Glutamatergic neuron (in vitro differentiated cells): ENCODE data around the gene AOX1. TPM values are rescaled to one million over a fixed set of nuclear protein-coding genes. Genes with fewer than 3 reads are reported as not detected.

Source experiments
- DNase-seq: peaks from one replicate; pipeline ENCODE4 v3.0.0; 2022
- H3K27ac Mint-ChIP-seq: one replicate; pipeline ENCODE4 v1.8.0; 2020; ENCODE audit warnings: mild to moderate bottlenecking, mixed read lengths, inconsistent platforms; ENCODE audit not compliant: unreplicated experiment
- H3K27me3 Mint-ChIP-seq: one replicate; pipeline ENCODE4 v1.8.0; 2020; ENCODE audit warnings: mild to moderate bottlenecking, moderate library complexity, mixed read lengths, inconsistent platforms; ENCODE audit not compliant: unreplicated experiment
- H3K36me3 Mint-ChIP-seq: one replicate; pipeline ENCODE4 v1.8.0; 2020; ENCODE audit warnings: mild to moderate bottlenecking, mixed read lengths, inconsistent platforms; ENCODE audit not compliant: unreplicated experiment
- H3K4me1 Mint-ChIP-seq: one replicate; pipeline ENCODE4 v1.8.0; 2020; ENCODE audit warnings: mild to moderate bottlenecking, low read depth, mixed read lengths, inconsistent platforms; ENCODE audit not compliant: unreplicated experiment
- H3K4me3 Mint-ChIP-seq: one replicate; pipeline ENCODE4 v1.8.0; 2020; ENCODE audit warnings: mild to moderate bottlenecking, mixed read lengths, inconsistent platforms; ENCODE audit not compliant: unreplicated experiment
- H3K9me3 Mint-ChIP-seq: one replicate; pipeline ENCODE4 v1.8.0; 2020; ENCODE audit warnings: mild to moderate bottlenecking, moderate library complexity, mixed read lengths, inconsistent platforms; ENCODE audit not compliant: unreplicated experiment
- CTCF ChIP-seq: fragments of 200-600 bp; sonication (generic); IDR thresholded peaks from one replicate; pipeline ENCODE4 v1.5.0; 2021; ENCODE audit not compliant: partially characterized antibody, unreplicated experiment
- total RNA-seq: library from RNA; stranded (reverse); fragmentation: NEBNext Ultra II Directional; extraction: Animal tissue kit (Norgen Biotek cat#: 25700); gene quantifications from one replicate; pipeline ENCODE4 v1.2.1, GENCODE V29; 2021; ENCODE audit not compliant: unreplicated experiment

AOX1 gene
- total RNA-seq, 1 donor from 2014 or later = 0.32 TPM

- Mint-ChIP-seq H3K4me3 (no peak overlapping the region), H3K36me3 (no peaks in the 10 kb centered on the region), H3K9me3 (no peaks in the 10 kb centered on the region), H3K4me1 (no peaks in the 10 kb centered on the region), H3K27me3 (peaks cover 2% of the 10 kb centered on the region), H3K27ac (no peak overlapping the region)
- no peak for DNase-seq
- TF ChIP-seq CTCF = no peak
These were observed 130.6 kb downstream of the AOX1 start for GRCh38 chr2:200716386-200716785.

Other genes starting within 250 kb of the AOX1 start
- gene KCTD18, start 75.9 kb upstream of the AOX1 start, total RNA-seq = 4.7 TPM
- gene SGO2, start 59.8 kb upstream of the AOX1 start, total RNA-seq = 6.6 TPM
- 232 TPM for gene BZW1, start 225.9 kb downstream of the AOX1 start, total RNA-seq